ENCODE measurements around the gene RFNG.

GRCh38 chr17:82018152-82018988 lies 33.2 kb downstream of the RFNG start:
- TF ChIP-seq EZH2 (IDR thresholded peaks at IDR 0.05) (no peak), POLR2AphosphoS5 (IDR thresholded peaks at IDR 0.05; ENCODE audit: borderline replicate concordance, low read depth, low read length) (no peak), FOXP2 (optimal IDR thresholded peaks at IDR 0.05; ENCODE audit: control extremely low read depth, extremely low read length, insufficient read depth) (no peak)

All from SK-N-MC (cell line).